Smooth muscle cell (in vitro differentiated cells): ENCODE results near the gene NARS2. TPM values are rescaled to one million over a fixed set of nuclear protein-coding genes. Genes with fewer than 3 reads are reported as not detected.

ENCODE experiments used
- DNase-seq: peaks from one replicate; lab custom pipeline; 2025; ENCODE audit not compliant: unreplicated experiment; lab: John Stamatoyannopoulos, UW
- H2AFZ ChIP-seq: fragments of 200-600 bp; sonication (generic); 2 replicates; pipeline ENCODE4 v1.6.0; 2016; ENCODE audit warnings: antibody characterized with exemption, low read depth, mild to moderate bottlenecking
- H3F3A ChIP-seq: fragments of 200-600 bp; sonication (generic); 2 replicates; pipeline ENCODE4 v1.6.0; 2017; ENCODE audit warnings: antibody characterized with exemption, low read depth
- H3K27ac ChIP-seq: fragments of 200-600 bp; sonication (generic); 2 replicates; pipeline ENCODE4 v1.5.1; 2016; ENCODE audit warnings: low read depth, mild to moderate bottlenecking
- H3K27me3 ChIP-seq: fragments of 200-600 bp; sonication (generic); 2 replicates; pipeline ENCODE4 v1.6.1; 2016; ENCODE audit warnings: low read depth, mild to moderate bottlenecking
- H3K36me3 ChIP-seq: fragments of 200-600 bp; sonication (generic); 2 replicates; pipeline ENCODE4 v1.5.1; 2016; ENCODE audit warnings: low read depth
- H3K4me1 ChIP-seq: fragments of 200-600 bp; sonication (generic); 2 replicates; pipeline ENCODE4 v1.5.1; 2016; ENCODE audit warnings: low read depth
- H3K4me2 ChIP-seq: fragments of 200-600 bp; sonication (generic); 2 replicates; pipeline ENCODE4 v1.6.0; 2016; ENCODE audit warnings: mild to moderate bottlenecking
- H3K4me3 ChIP-seq: fragments of 200-600 bp; sonication (generic); 2 replicates; pipeline ENCODE4 v1.5.1; 2016; ENCODE audit warnings: mild to moderate bottlenecking
- H3K79me2 ChIP-seq: fragments of 200-600 bp; sonication (generic); 2 replicates; pipeline ENCODE4 v1.6.0; 2016; ENCODE audit warnings: low read depth, mild to moderate bottlenecking
- H3K9ac ChIP-seq: fragments of 200-600 bp; sonication (generic); 2 replicates; pipeline ENCODE4 v1.6.0; 2016; ENCODE audit warnings: low read depth
- H3K9me3 ChIP-seq: fragments of 200-600 bp; sonication (generic); replicated peaks from 2 replicates; pipeline ENCODE4 v1.5.1; 2016; ENCODE audit warnings: low read depth
- H4K20me1 ChIP-seq: fragments of 200-600 bp; sonication (generic); 2 replicates; pipeline ENCODE4 v1.6.0; 2016; ENCODE audit warnings: low read depth
- CTCF ChIP-seq: fragments of 200-600 bp; sonication (generic); IDR thresholded peaks from 2 replicates; pipeline ENCODE4 v1.5.1; 2017; ENCODE audit warnings: borderline replicate concordance, mild to moderate bottlenecking, antibody characterized with exemption; ENCODE audit not compliant: insufficient read depth, poor library complexity, severe bottlenecking
- WGBS: methylation state at CpG from one replicate; pipeline ENCODE4 v1.1.7; 2016; ENCODE audit warnings: low lambda C conversion rate; 5-methylcytosine and 5-hydroxymethylcytosine counted together
- polyA plus RNA-seq: library from polyadenylated mRNA; unstranded; fragments of >200 nt; fragmentation: Nextera tagmentation; extraction: Ambion mirVana; gene quantifications from 2 replicates; pipeline ENCODE4 v1.2.1, GENCODE V29; 2016
- total RNA-seq: library from RNA; depleted of rRNA; stranded (reverse); fragments of >200 nt; gene quantifications from 2 replicates; pipeline ENCODE4 v1.2.3, GENCODE V29; 2014

The NARS2 gene
- total and polyA plus RNA-seq, 2 experiments from 2014 or later: 12.2 to 17.4 TPM

DNA sequence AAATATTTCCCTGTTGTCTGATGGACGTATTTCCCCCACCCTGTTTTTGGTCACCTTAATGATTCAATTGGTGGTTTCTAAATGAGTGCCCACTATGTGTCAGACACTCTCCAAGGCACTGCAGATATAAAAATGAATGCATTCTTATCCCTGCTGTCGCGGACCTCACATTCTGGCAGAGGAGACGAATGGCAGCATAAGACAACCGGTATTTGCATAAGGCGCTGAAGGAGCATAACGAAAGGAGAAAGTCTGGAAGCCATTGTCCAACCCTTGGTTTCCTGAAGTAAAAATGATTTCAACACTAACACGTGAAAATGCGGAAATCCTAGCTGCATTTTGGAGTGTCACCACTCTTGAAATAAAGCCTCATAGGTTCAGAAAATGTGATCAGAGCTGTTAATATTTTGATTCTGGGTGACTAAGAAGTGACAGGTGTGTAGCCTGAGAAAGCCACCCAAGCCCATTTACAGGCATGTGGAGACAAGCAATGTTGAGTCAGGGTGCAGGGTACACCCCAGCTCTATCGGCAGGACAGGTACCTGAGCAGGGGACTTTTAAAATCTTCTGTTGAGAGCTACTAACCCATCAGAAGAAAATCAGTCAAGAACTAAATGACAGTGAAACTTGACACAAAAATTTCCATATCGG lies 146.9 kb downstream of the NARS2 start:
- Histone ChIP-seq H3K9ac (no peak overlapping the region), H3K9me3 (no peaks in the 10 kb centered on the region), H2AFZ (no peak overlapping the region), H3K4me3 (no peak overlapping the region), H3K36me3 (no peaks in the 10 kb centered on the region), H3F3A (no peaks in the 10 kb centered on the region), H4K20me1 (no peaks in the 10 kb centered on the region), H3K4me1 (peaks cover 8% of the 10 kb centered on the region), H3K79me2 (no peaks in the 10 kb centered on the region), H3K27me3 (no peaks in the 10 kb centered on the region), H3K27ac (no peak overlapping the region), H3K4me2 (no peak overlapping the region)
- no peak for DNase-seq
- no peak for TF ChIP-seq CTCF
- WGBS: 94% methylated on average over 11 of the region's 11 CpGs

DNA sequence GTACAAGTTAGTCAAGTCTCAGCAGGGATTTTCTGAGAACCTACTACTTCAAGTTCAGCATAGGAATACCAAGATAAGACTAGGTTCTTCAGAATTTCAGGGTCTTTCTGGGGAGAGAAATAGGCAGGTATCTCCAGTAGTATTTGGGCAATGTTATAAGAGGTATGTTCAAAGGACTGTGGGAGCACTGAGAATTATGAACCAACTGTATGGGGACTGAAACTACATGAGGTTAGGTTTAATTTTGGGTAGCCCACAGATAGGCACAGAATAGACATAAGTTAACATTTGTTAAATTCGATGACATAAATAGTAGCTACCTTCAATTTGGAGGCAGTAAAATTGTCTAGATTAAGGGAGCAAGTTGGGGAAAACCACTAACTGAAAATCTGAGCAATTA lies 147.8 kb downstream of the NARS2 start:
- H3K27me3 ChIP-seq: no peaks in the 10 kb centered on the region
- H3K79me2 ChIP-seq: no peaks in the 10 kb centered on the region
- WGBS: 92% methylated on average over 1 of the region's 1 CpG
- H4K20me1 ChIP-seq: no peaks in the 10 kb centered on the region
- H2AFZ ChIP-seq: no peak overlapping the region
- H3F3A ChIP-seq: no peaks in the 10 kb centered on the region
- H3K36me3 ChIP-seq: no peaks in the 10 kb centered on the region
- H3K9me3 ChIP-seq: no peaks in the 10 kb centered on the region
- H3K27ac ChIP-seq: no peak overlapping the region
- DNase-seq: no peak
- H3K4me3 ChIP-seq: no peak overlapping the region
- H3K4me1 ChIP-seq: peaks cover 8% of the 10 kb centered on the region
- TF ChIP-seq CTCF: no peak
- no peak overlapping the region for H3K4me2 ChIP-seq
- H3K9ac ChIP-seq: no peak overlapping the region

DNA sequence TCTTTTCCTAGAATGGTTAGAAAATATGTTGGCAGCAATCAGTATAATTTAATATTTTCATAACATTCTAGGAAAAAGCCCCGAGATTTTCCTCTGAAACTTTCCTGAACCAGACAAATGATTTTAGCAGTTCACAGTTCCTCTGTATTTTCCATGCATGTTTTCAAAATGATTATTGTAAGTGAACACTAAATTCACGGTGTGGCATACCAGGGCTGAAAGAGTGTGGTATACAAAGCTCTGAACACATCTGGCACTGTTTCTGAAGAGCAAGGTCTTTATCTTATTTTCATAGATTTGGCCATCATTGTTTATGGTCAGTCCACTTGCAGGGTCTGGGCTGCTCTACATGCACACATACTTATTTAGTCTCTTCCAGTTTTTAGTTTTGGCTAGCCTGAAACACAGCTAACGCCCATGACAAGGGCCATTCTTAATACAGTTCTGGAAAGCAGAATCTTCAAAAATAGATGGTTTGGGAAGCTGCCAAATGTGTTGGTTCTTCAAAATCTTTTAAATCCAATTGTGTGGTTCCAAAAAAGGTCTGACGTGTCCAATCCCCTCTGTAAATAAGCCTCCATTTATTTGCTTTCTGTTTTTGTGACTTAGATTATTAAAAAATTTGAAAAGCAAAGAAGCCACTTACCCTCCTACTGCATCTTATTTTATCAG lies 149.1 kb downstream of the NARS2 start:
- Histone ChIP-seq H3K36me3 (no peaks in the 10 kb centered on the region), H3K79me2 (no peaks in the 10 kb centered on the region), H4K20me1 (no peaks in the 10 kb centered on the region), H3K4me2 (peak overlapping the region; percentile 48), H3K9me3 (no peaks in the 10 kb centered on the region), H3K4me3 (no peak overlapping the region), H3F3A (no peaks in the 10 kb centered on the region), H3K27ac (no peak overlapping the region), H3K27me3 (no peaks in the 10 kb centered on the region), H3K4me1 (peaks cover 8% of the 10 kb centered on the region), H3K9ac (no peak overlapping the region), H2AFZ (no peak overlapping the region)
- TF ChIP-seq CTCF: no peak
- WGBS: 76% methylated on average over 4 of the region's 4 CpGs
- DNase-seq: no peak
